Panc1 (cell line): Measurements from ENCODE around the gene FCER1A. TPM values are rescaled to one million over a fixed set of nuclear protein-coding genes. Genes with fewer than 3 reads are reported as not detected.

Source experiments
- ATAC-seq: fragments of 200-7000 bp; cut with Tn5 transposase; 2 replicates; pipeline ENCODE4 v1.9.1; 2020; ENCODE audit warnings: mild to moderate bottlenecking, moderate library complexity
- BruUV-seq: library from RNA; stranded (reverse); fragments of 400-500 nt; replicated peaks from 2 replicates; lab custom pipeline; 2021; lab: Mats Ljungman, UMichigan
- CTCF ChIA-PET: fragments of 300-600 bp; sonication (Branson Sonifier 250); formaldehyde crosslinking; loops from one replicate; lab custom pipeline; 2022; ENCODE audit warnings: antibody characterized with exemption; lab: Charles Lee
- POLR2A ChIA-PET: fragments of 300-600 bp; sonication (Branson Sonifier 250); formaldehyde crosslinking; loops from one replicate; lab custom pipeline; 2022; ENCODE audit warnings: antibody characterized with exemption; lab: Charles Lee
- DNase-seq: peaks from one replicate; pipeline ENCODE4 v3.0.0-alpha.2; 2010; ENCODE audit warnings: low read depth, low spot score
- H3K27ac ChIP-seq: 2 replicates; pipeline ENCODE4 v1.5.1; 2011; ENCODE audit warnings: mild to moderate bottlenecking, low read length, inconsistent platforms
- H3K27me3 ChIP-seq: fragments of 200-500 bp; sonication (Bioruptor generic); 2 replicates; pipeline ENCODE4 v1.6.0; 2014; ENCODE audit warnings: low read length, inconsistent platforms; ENCODE audit not compliant: control insufficient read depth, insufficient read depth
- H3K36me3 ChIP-seq: fragments of 200-500 bp; sonication (Bioruptor generic); 2 replicates; pipeline ENCODE4 v1.5.1; 2014; ENCODE audit warnings: inconsistent platforms, mild to moderate bottlenecking, low read length, moderate library complexity; ENCODE audit not compliant: control insufficient read depth, insufficient read depth
- H3K4me1 ChIP-seq: 2 replicates; pipeline ENCODE4 v1.5.1; 2011; ENCODE audit warnings: inconsistent platforms, mild to moderate bottlenecking, low read length, moderate library complexity; ENCODE audit not compliant: control insufficient read depth, insufficient read depth
- H3K4me3 ChIP-seq, 2 experiments: 2 replicates each; pipeline ENCODE4 v1.5.1; 2011 to 2012; ENCODE audit warnings: low read depth in 2 of 2, low read length in 2 of 2, mild to moderate bottlenecking in 2 of 2, inconsistent platforms in 1 of 2, moderate library complexity in 1 of 2
- H3K9me3 ChIP-seq: fragments of 200-500 bp; sonication (Bioruptor generic); 2 replicates; pipeline ENCODE4 v1.5.1; 2014; ENCODE audit warnings: low read depth, mild to moderate bottlenecking, inconsistent platforms, low read length, moderate library complexity; ENCODE audit not compliant: control insufficient read depth, insufficient read depth
- CTCF ChIP-seq: fragments of 450-650 bp; IDR thresholded peaks from 2 replicates; pipeline ENCODE4 v1.5.1; 2017; ENCODE audit warnings: mild to moderate bottlenecking
- POLR2AphosphoS5 ChIP-seq: IDR thresholded peaks from 2 replicates; pipeline ENCODE4 v1.6.1; 2012; ENCODE audit warnings: mild to moderate bottlenecking, low read depth, low read length, moderate library complexity
- REST ChIP-seq, 2 experiments: IDR thresholded peaks; 2 replicates each; pipeline ENCODE4 v1.6.1; 2011 to 2012; ENCODE audit warnings: low read depth in 2 of 2, control low read depth in 1 of 2, low read length in 1 of 2, mild to moderate bottlenecking in 1 of 2, moderate library complexity in 1 of 2; ENCODE audit not compliant: insufficient read depth in 1 of 2
- SIN3A ChIP-seq: IDR thresholded peaks from 2 replicates; pipeline ENCODE4 v1.6.1; 2012; ENCODE audit warnings: low read depth, mild to moderate bottlenecking, low read length, moderate library complexity, borderline replicate concordance; ENCODE audit not compliant: insufficient read depth
- TCF7L2 ChIP-seq: IDR thresholded peaks from 2 replicates; pipeline ENCODE4 v1.6.1; 2011; ENCODE audit warnings: mild to moderate bottlenecking, low read depth, low read length, inconsistent platforms
- in situ Hi-C: cut with HindIII; loops from 2 replicates; pipeline ENCODE4 v1.10.0; 2016; ENCODE audit warnings: low sequenced_read_pairs, low pct_unique_long_range_greater_than_20kb
- intact Hi-C: fragments of 100-400 bp; cut with micrococcal nuclease; formaldehyde crosslinking; loops from one replicate; pipeline ENCODE4 v1.10.0; 2022; ENCODE audit not compliant: unreplicated experiment
- total RNA-seq: library from RNA; stranded (reverse); gene quantifications from one replicate; pipeline ENCODE4 v1.2.1, GENCODE V29; 2021; ENCODE audit not compliant: unreplicated experiment

The FCER1A gene
- total RNA-seq, 1 experiment from 2014 or later: not detected

- Histone ChIP-seq H3K9me3 (no peaks in the 10 kb centered on the region), H3K27ac (no peak overlapping the region), H3K27me3 (no peaks in the 10 kb centered on the region), H3K36me3 (no peaks in the 10 kb centered on the region), H3K4me3 (no peak overlapping the region), H3K4me1 (no peaks in the 10 kb centered on the region)
- TF ChIP-seq REST (IDR thresholded peaks at IDR 0.05; ENCODE audit: insufficient read depth in 1 of 2, low read depth in 2 of 2, low read length in 1 of 2): no peak
- TF ChIP-seq POLR2AphosphoS5: no peak
- TF ChIP-seq TCF7L2: no peak
- TF ChIP-seq SIN3A: no peak
- no peak for TF ChIP-seq CTCF
- no peak for DNase-seq
- POLR2A ChIA-PET: no interaction called here
- intact Hi-C loops (no loop called here), in situ Hi-C loops (no loop called here)
- BruUV-seq: no TSS peak
- CTCF ChIA-PET: no interaction called here
- ATAC-seq: no peak
Measured at GRCh38 chr1:159275891-159276290, 26.2 kb upstream of the FCER1A start.

- intact Hi-C loops (no loop called here), in situ Hi-C loops (no loop called here)
- Histone ChIP-seq H3K9me3 (no peaks in the 10 kb centered on the region), H3K27ac (no peak overlapping the region), H3K4me3 (no peak overlapping the region), H3K4me1 (no peaks in the 10 kb centered on the region), H3K36me3 (no peaks in the 10 kb centered on the region), H3K27me3 (no peaks in the 10 kb centered on the region)
- DNase-seq (no peak), ATAC-seq (no peak)
- CTCF ChIA-PET: no interaction called here
- TF ChIP-seq CTCF (no peak), REST (IDR thresholded peaks at IDR 0.05; ENCODE audit: insufficient read depth in 1 of 2, low read depth in 2 of 2, low read length in 1 of 2) (no peak), POLR2AphosphoS5 (no peak), TCF7L2 (no peak), SIN3A (no peak)
- POLR2A ChIA-PET: no interaction called here
- no TSS peak for BruUV-seq
Measured at GRCh38 chr1:159279773-159280172, 22.4 kb upstream of the FCER1A start.
